Loucy (cell line): ENCODE data around the gene ZNF496.

Experiments used
- H2AFZ ChIP-seq: fragments of 200-600 bp; sonication (generic); 2 replicates; pipeline ENCODE4 v1.6.0; 2016; ENCODE audit warnings: antibody characterized with exemption, mild to moderate bottlenecking, low read length, moderate library complexity
- H3F3A ChIP-seq: fragments of 200-600 bp; 2 replicates; pipeline ENCODE4 v1.6.0; 2016; ENCODE audit warnings: antibody characterized with exemption, low read depth, mild to moderate bottlenecking
- H3K27me3 ChIP-seq: fragments of 200-600 bp; sonication (generic); 2 replicates; pipeline ENCODE4 v1.6.1; 2014; ENCODE audit warnings: low read length, mild to moderate bottlenecking; ENCODE audit not compliant: insufficient read depth, poor library complexity, severe bottlenecking
- H3K36me3 ChIP-seq: fragments of 200-600 bp; sonication (generic); 2 replicates; pipeline ENCODE4 v1.6.1; 2016; ENCODE audit warnings: low read length; ENCODE audit not compliant: insufficient read depth
- H3K4me1 ChIP-seq: fragments of 200-600 bp; sonication (generic); 2 replicates; pipeline ENCODE4 v1.5.1; 2014; ENCODE audit warnings: low read length, mild to moderate bottlenecking; ENCODE audit not compliant: insufficient read depth, poor library complexity, severe bottlenecking
- H3K4me2 ChIP-seq: fragments of 200-600 bp; sonication (generic); 2 replicates; pipeline ENCODE4 v1.6.0; 2014; ENCODE audit warnings: antibody characterized with exemption, low read length, low read depth, mild to moderate bottlenecking; ENCODE audit not compliant: poor library complexity, severe bottlenecking
- H3K4me3 ChIP-seq: fragments of 200-600 bp; sonication (generic); 2 replicates; pipeline ENCODE4 v1.5.1; 2014; ENCODE audit warnings: low read length, mild to moderate bottlenecking, mixed read lengths; ENCODE audit not compliant: poor library complexity, severe bottlenecking
- H3K79me2 ChIP-seq: fragments of 200-600 bp; sonication (generic); 2 replicates; pipeline ENCODE4 v1.6.1; 2014; ENCODE audit warnings: low read length; ENCODE audit not compliant: insufficient read depth
- H3K9ac ChIP-seq: fragments of 200-600 bp; sonication (generic); 2 replicates; pipeline ENCODE4 v1.6.0; 2014; ENCODE audit warnings: mild to moderate bottlenecking, low read depth, low read length, moderate library complexity; ENCODE audit not compliant: poor library complexity, severe bottlenecking
- H3K9me2 ChIP-seq: fragments of 200-600 bp; sonication (generic); replicated peaks from 2 replicates; pipeline ENCODE4 v1.6.1; 2016; ENCODE audit warnings: low read depth, low read length, mixed read lengths
- H3K9me3 ChIP-seq: fragments of 200-600 bp; sonication (generic); 2 replicates; pipeline ENCODE4 v1.6.1; 2014; ENCODE audit warnings: mild to moderate bottlenecking, antibody characterized with exemption, low read length, low read depth; ENCODE audit not compliant: insufficient read depth
- H4K20me1 ChIP-seq: fragments of 200-600 bp; sonication (generic); 2 replicates; pipeline ENCODE4 v1.6.0; 2014; ENCODE audit warnings: antibody characterized with exemption, low read length, mild to moderate bottlenecking; ENCODE audit not compliant: insufficient read depth, poor library complexity, severe bottlenecking
- EZH2phosphoT487 ChIP-seq: fragments of 200-600 bp; IDR thresholded peaks from 2 replicates; pipeline ENCODE4 v1.6.1; 2018; ENCODE audit warnings: antibody characterized with exemption, mild to moderate bottlenecking, moderate library complexity, borderline replicate concordance
- TF ChIP-seq, protein P1 (sequence below): fragments of 200-600 bp; sonication (generic); conservative IDR thresholded peaks from 2 replicates; pipeline ENCODE4 v1.5.1; 2014; ENCODE audit warnings: mild to moderate bottlenecking, antibody characterized with exemption, low read length

ZNF496 gene

DNA sequence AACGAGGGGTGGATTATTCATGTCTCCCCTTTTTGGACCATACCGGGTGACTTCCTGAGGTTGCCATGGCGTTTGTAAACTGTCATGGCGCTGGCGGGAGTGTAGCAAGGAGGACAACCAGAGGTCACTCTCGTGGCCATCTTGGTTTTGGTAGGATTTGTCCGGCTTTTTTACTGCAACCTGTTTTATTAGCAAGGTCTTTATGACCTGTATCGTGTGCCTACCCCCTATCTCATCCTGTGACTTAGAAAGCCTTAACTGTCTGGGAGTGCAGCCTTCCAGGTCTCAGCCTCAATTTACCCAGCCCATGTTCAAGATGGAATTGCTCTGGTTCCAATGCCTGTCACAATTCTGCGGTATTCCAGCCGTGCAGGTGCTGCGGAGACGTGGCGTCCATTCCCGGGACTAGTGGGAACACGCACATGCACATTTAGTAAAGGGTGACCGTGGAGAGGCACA is 40.2 kb upstream of the ZNF496 start:
- 0 out of 2 replicates have a peak overlapping the region, but pooled peaks have one; percentile 43 for H2AFZ ChIP-seq
- no peak overlapping the region for H3K4me3 ChIP-seq
- no peaks in the 10 kb centered on the region for H3K79me2 ChIP-seq
- no peaks in the 10 kb centered on the region for H3K27me3 ChIP-seq
- no peak overlapping the region for H3K4me2 ChIP-seq
- no peaks in the 10 kb centered on the region for H3K9me3 ChIP-seq
- no peaks in the 10 kb centered on the region for H3F3A ChIP-seq
- H3K4me1 ChIP-seq: no peaks in the 10 kb centered on the region
- H3K36me3 ChIP-seq: no peaks in the 10 kb centered on the region
- H4K20me1 ChIP-seq: no peaks in the 10 kb centered on the region
- H3K9me2 ChIP-seq: no peaks in the 10 kb centered on the region
- H3K9ac ChIP-seq: no peak overlapping the region
- TF ChIP-seq, protein P1, sequence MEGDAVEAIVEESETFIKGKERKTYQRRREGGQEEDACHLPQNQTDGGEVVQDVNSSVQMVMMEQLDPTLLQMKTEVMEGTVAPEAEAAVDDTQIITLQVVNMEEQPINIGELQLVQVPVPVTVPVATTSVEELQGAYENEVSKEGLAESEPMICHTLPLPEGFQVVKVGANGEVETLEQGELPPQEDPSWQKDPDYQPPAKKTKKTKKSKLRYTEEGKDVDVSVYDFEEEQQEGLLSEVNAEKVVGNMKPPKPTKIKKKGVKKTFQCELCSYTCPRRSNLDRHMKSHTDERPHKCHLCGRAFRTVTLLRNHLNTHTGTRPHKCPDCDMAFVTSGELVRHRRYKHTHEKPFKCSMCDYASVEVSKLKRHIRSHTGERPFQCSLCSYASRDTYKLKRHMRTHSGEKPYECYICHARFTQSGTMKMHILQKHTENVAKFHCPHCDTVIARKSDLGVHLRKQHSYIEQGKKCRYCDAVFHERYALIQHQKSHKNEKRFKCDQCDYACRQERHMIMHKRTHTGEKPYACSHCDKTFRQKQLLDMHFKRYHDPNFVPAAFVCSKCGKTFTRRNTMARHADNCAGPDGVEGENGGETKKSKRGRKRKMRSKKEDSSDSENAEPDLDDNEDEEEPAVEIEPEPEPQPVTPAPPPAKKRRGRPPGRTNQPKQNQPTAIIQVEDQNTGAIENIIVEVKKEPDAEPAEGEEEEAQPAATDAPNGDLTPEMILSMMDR: no peak
- no peak for TF ChIP-seq EZH2phosphoT487

DNA sequence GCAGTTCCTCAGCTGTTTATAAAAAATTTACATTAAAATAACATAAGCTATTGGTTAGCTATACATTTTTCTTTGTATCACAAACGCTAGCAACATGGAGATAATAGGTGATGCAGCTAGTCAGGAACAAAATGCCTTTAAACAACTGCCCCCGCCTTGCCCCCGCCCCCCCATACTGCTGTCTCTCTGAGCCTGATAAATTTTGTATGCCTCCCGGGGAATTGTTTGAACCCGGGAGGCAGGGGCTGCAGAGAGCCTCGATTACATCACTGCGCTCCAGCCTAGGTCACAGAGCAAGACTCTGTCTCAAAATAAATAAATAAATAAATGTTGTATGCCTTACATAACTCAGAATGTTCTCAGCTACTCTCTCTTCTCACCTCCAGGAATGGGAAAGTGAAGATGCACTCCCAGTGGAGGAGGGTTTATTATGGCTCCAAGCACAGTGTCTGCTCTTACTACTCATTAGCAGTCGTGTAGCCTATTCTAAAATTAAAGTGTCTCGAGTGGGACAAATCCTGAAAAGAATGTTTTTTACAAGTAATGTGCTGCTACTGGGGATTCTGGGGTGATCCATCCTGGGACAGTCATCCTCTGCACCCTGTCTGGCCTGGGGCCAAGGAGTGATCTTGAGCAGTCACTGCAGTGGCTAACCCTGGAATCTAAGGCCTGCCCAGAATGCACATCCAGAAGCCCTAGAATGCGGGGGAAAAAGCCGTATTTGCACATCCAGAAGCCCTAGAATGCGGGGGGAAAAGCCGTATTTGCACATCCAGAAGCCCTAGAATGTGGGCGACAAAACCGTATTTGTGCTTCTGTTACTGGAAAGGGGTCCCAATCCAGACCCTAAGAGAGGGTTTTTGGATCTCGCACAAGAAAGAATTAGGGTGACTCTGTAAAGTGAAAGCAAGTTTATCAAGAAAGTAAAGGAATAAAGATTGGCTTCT is 39.4 kb upstream of the ZNF496 start:
- no peak overlapping the region for H3K9ac ChIP-seq
- H3K9me2 ChIP-seq: no peaks in the 10 kb centered on the region
- H3K36me3 ChIP-seq: no peaks in the 10 kb centered on the region
- no peaks in the 10 kb centered on the region for H4K20me1 ChIP-seq
- no peaks in the 10 kb centered on the region for H3K27me3 ChIP-seq
- 0 out of 2 replicates have a peak overlapping the region, but pooled peaks have one; percentile 43 for H2AFZ ChIP-seq
- no peak overlapping the region for H3K4me2 ChIP-seq
- no peaks in the 10 kb centered on the region for H3K79me2 ChIP-seq
- no peaks in the 10 kb centered on the region for H3K4me1 ChIP-seq
- no peaks in the 10 kb centered on the region for H3F3A ChIP-seq
- no peak overlapping the region for H3K4me3 ChIP-seq
- H3K9me3 ChIP-seq: no peaks in the 10 kb centered on the region; the same call in 1 of the 2 replicates
- no peak for TF ChIP-seq EZH2phosphoT487
- TF ChIP-seq, protein P1: no peak

DNA sequence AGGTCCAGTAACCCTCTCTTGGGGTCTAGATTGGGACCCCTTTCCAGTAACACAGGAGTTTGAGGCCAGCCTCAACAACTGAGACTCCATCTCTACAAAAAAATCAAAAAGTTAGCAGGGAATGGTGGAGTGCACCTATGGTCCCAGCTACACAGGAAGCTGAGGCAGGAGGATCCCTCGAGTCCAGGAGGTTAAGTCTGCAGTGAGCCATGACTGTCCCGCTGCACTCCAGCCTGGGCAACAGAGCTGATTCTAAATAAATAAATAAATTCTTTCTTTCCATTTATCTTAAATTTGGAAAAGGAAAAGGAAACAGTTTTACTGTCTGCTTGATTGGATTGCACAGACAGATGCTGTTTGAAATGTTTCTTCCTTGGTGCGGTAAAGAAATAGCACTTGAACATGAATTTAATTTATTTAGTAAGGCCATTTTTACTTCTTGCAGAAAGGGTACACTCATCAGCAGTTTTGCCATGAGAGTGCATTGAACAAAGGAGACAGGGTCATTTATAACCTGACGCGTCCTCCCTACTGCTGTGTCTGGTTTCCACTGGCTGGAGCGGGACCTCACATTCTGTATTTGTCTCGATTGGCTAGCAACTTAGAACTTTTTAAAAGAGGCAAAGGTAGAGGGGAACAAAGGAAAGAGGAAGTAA is 37.0 kb upstream of the ZNF496 start:
- no peaks in the 10 kb centered on the region for H3F3A ChIP-seq
- H3K9me2 ChIP-seq: no peaks in the 10 kb centered on the region
- H3K4me3 ChIP-seq: no peak overlapping the region
- H3K4me1 ChIP-seq: no peaks in the 10 kb centered on the region
- H2AFZ ChIP-seq: no peak overlapping the region
- no peak overlapping the region for H3K9ac ChIP-seq
- no peak for TF ChIP-seq EZH2phosphoT487
- TF ChIP-seq, protein P1: no peak
- no peaks in the 10 kb centered on the region for H3K27me3 ChIP-seq
- no peaks in the 10 kb centered on the region for H3K79me2 ChIP-seq
- no peak overlapping the region for H3K4me2 ChIP-seq
- no peaks in the 10 kb centered on the region for H4K20me1 ChIP-seq
- no peaks in the 10 kb centered on the region for H3K36me3 ChIP-seq
- peaks cover 7% of the 10 kb centered on the region; the same call in 1 of the 2 replicates for H3K9me3 ChIP-seq
